ENCODE results near the gene TMEM9B. TPM values are rescaled to one million over a fixed set of nuclear protein-coding genes. Genes with fewer than 3 reads are reported as not detected.
"Not testable (repeated sequence)": the region's sequence is repeated elsewhere in the genome, so short reads cannot be mapped to it uniquely, and the experiment has no call there.

The TMEM9B gene
- total RNA-seq, 1 donor from 2014 or later: 19.4 TPM

GRCh38 chr11:8998017-8998416 lies 33.8 kb upstream of the TMEM9B start:
- no peaks in the 10 kb centered on the region for H3K9me3 Mint-ChIP-seq
- DNase-seq (ENCODE audit: low spot score in 2 of 2, unreplicated experiment in 2 of 2): no peak
- H3K4me3 Mint-ChIP-seq: no peak overlapping the region
- H3K4me1 Mint-ChIP-seq: no peaks in the 10 kb centered on the region
- H3K36me3 Mint-ChIP-seq: no peaks in the 10 kb centered on the region
- no peak overlapping the region for H3K27ac Mint-ChIP-seq
- peaks cover 49% of the 10 kb centered on the region for H3K27me3 Mint-ChIP-seq (ENCODE audit: low read depth)
- TF ChIP-seq CTCF (IDR thresholded peaks at IDR 0.05; ENCODE audit: unreplicated experiment): no peak

GRCh38 chr11:8997451-8997850 lies 33.2 kb upstream of the TMEM9B start:
- H3K36me3 Mint-ChIP-seq: no peaks in the 10 kb centered on the region
- peaks cover 47% of the 10 kb centered on the region for H3K27me3 Mint-ChIP-seq (ENCODE audit: low read depth)
- no peak overlapping the region for H3K4me3 Mint-ChIP-seq
- TF ChIP-seq CTCF (IDR thresholded peaks at IDR 0.05; ENCODE audit: unreplicated experiment): no peak
- H3K4me1 Mint-ChIP-seq: no peaks in the 10 kb centered on the region
- DNase-seq (ENCODE audit: low spot score in 2 of 2, unreplicated experiment in 2 of 2): no peak
- no peaks in the 10 kb centered on the region for H3K9me3 Mint-ChIP-seq
- H3K27ac Mint-ChIP-seq: no peak overlapping the region

- Mint-ChIP-seq H3K4me3 (no peak overlapping the region), H3K27me3 (ENCODE audit: low read depth) (peaks cover 40% of the 10 kb centered on the region), H3K9me3 (no peaks in the 10 kb centered on the region), H3K36me3 (no peaks in the 10 kb centered on the region), H3K4me1 (no peaks in the 10 kb centered on the region), H3K27ac (no peak overlapping the region)
- no peak for DNase-seq (ENCODE audit: low spot score in 2 of 2, unreplicated experiment in 2 of 2)
- TF ChIP-seq CTCF (IDR thresholded peaks at IDR 0.05; ENCODE audit: unreplicated experiment): no peak
Measured at GRCh38 chr11:8989453-8989852, 25.2 kb upstream of the TMEM9B start.

- H3K9me3 Mint-ChIP-seq: no peaks in the 10 kb centered on the region
- H3K27me3 Mint-ChIP-seq (ENCODE audit: low read depth): peaks cover 36% of the 10 kb centered on the region
- no peaks in the 10 kb centered on the region for H3K36me3 Mint-ChIP-seq
- no peaks in the 10 kb centered on the region for H3K4me1 Mint-ChIP-seq
- no peak for DNase-seq (ENCODE audit: low spot score in 2 of 2, unreplicated experiment in 2 of 2)
- no peak for TF ChIP-seq CTCF (IDR thresholded peaks at IDR 0.05; ENCODE audit: unreplicated experiment)
- no peak overlapping the region for H3K4me3 Mint-ChIP-seq
- H3K27ac Mint-ChIP-seq: no peak overlapping the region
Measured at GRCh38 chr11:8988329-8989234, 24.3 kb upstream of the TMEM9B start.

- Mint-ChIP-seq H3K4me3 (no peak overlapping the region), H3K36me3 (no peaks in the 10 kb centered on the region), H3K27ac (no peak overlapping the region), H3K4me1 (no peaks in the 10 kb centered on the region), H3K9me3 (no peaks in the 10 kb centered on the region), H3K27me3 (ENCODE audit: low read depth) (peaks cover 31% of the 10 kb centered on the region)
- DNase-seq (ENCODE audit: low spot score in 2 of 2, unreplicated experiment in 2 of 2): no peak
- no peak for TF ChIP-seq CTCF (IDR thresholded peaks at IDR 0.05; ENCODE audit: unreplicated experiment)
Measured at GRCh38 chr11:8987446-8987845, 23.2 kb upstream of the TMEM9B start.

- not testable (repeated sequence) for DNase-seq (ENCODE audit: low spot score in 2 of 2, unreplicated experiment in 2 of 2); H3K9me3 Mint-ChIP-seq; H3K4me1 Mint-ChIP-seq; H3K27ac Mint-ChIP-seq; H3K4me3 Mint-ChIP-seq; H3K36me3 Mint-ChIP-seq
- peaks cover 28% of the 10 kb centered on the region for H3K27me3 Mint-ChIP-seq (ENCODE audit: low read depth)
Measured at GRCh38 chr11:8986772-8987171, 22.5 kb upstream of the TMEM9B start.
